Measurements from ENCODE around the gene NDUFA11. TPM values are rescaled to one million over a fixed set of nuclear protein-coding genes. Genes with fewer than 3 reads are reported as not detected.

NDUFA11 gene
- total and polyA plus RNA-seq, 2 of the 13 experiments (the other 11 are each of a cell fraction or from before 2014, with no cell fraction given), result 286 to 378 TPM

GRCh38 chr19:5903624-5904351 lies at the start of gene NDUFA11 (continued):
- 0 out of 2 replicates have a peak, but pooled peaks have one; percentile 86 for TF ChIP-seq NR0B2 (CRISPR knock-in tag; IDR thresholded peaks at IDR 0.05)
- TF ChIP-seq DZIP1 (CRISPR knock-in tag; IDR thresholded peaks at IDR 0.05), result no peak
- 0 out of 2 replicates have a peak, but pooled peaks have one; percentile 71 for TF ChIP-seq ZNF329 (CRISPR knock-in tag; IDR thresholded peaks at IDR 0.05; ENCODE audit: low read depth)
- TF ChIP-seq ZNF337 (CRISPR knock-in tag; IDR thresholded peaks at IDR 0.05; ENCODE audit: borderline replicate concordance, low read depth), result peak; percentile 58; the same call in 1 of the 2 replicates
- TF ChIP-seq MAFG (CRISPR knock-in tag; IDR thresholded peaks at IDR 0.05), result no peak
- TF ChIP-seq GABPA (IDR thresholded peaks at IDR 0.05; ENCODE audit: low read depth, low read length), result no peak
- TF ChIP-seq GABPA (CRISPR knock-in tag; IDR thresholded peaks at IDR 0.05; ENCODE audit: low read depth), result peak; percentile 57; the same call in 1 of the 2 replicates
- peak; percentile 74; the same call in 1 of the 2 replicates for TF ChIP-seq ELF1 (CRISPR knock-in tag; IDR thresholded peaks at IDR 0.05)
- peak; percentile 40; the same call in 1 of the 2 replicates for TF ChIP-seq GATA4 (IDR thresholded peaks at IDR 0.05; ENCODE audit: borderline replicate concordance, low read depth)
- peak; percentile 54; the same call in 1 of the 2 replicates for TF ChIP-seq ZNF124 (CRISPR knock-in tag; IDR thresholded peaks at IDR 0.05)
- TF ChIP-seq GLMP (CRISPR knock-in tag; IDR thresholded peaks at IDR 0.05; ENCODE audit: borderline replicate concordance), result no peak
- TF ChIP-seq ZNF564 (CRISPR knock-in tag; IDR thresholded peaks at IDR 0.05), result no peak
- TF ChIP-seq HNRNPK (IDR thresholded peaks at IDR 0.05; ENCODE audit: low read depth, low read length, poor library complexity, severe bottlenecking), result no peak
- peak; percentile 99 for TF ChIP-seq HDAC1 (CRISPR knock-in tag; IDR thresholded peaks at IDR 0.05)
- TF ChIP-seq ZBTB7B (CRISPR knock-in tag; IDR thresholded peaks at IDR 0.05), result no peak; the same call in 1 of the 2 replicates
- 0 out of 2 replicates have a peak, but pooled peaks have one; percentile 63 for TF ChIP-seq ZXDC (CRISPR knock-in tag; IDR thresholded peaks at IDR 0.05)
- peak; percentile 96 for TF ChIP-seq ZNF501 (CRISPR knock-in tag; IDR thresholded peaks at IDR 0.05)
- no peak for TF ChIP-seq NCOA2 (CRISPR knock-in tag; IDR thresholded peaks at IDR 0.05)
- TF ChIP-seq MAX (IDR thresholded peaks at IDR 0.05), result peak; percentile 96
- peak; percentile 57; the same call in 1 of the 2 replicates for TF ChIP-seq ATF7-NPFF (CRISPR knock-in tag; IDR thresholded peaks at IDR 0.05; ENCODE audit: low read depth)
- no peak for TF ChIP-seq ZNF577 (CRISPR knock-in tag; IDR thresholded peaks at IDR 0.05; ENCODE audit: borderline replicate concordance, low read depth)
- no peak for TF ChIP-seq ZC3H13 (CRISPR knock-in tag; IDR thresholded peaks at IDR 0.05)
